ENCODE measurements around the gene POR. TPM values are rescaled to one million over a fixed set of nuclear protein-coding genes. Genes with fewer than 3 reads are reported as not detected.
"Not testable (repeated sequence)": the region's sequence is repeated elsewhere in the genome, so short reads cannot be mapped to it uniquely, and the experiment has no call there.

POR gene
- total RNA-seq (2014; rRNA removed; shearing (Covaris generic)) = 33.3 and 34.8 TPM in 2 replicates

GRCh38 chr7:75914655-75915415, at the start of gene POR:
Gene POR (plus strand): TSS chr7:75915155. CDS start chr7:75954002, 38,847 bp downstream.
- peak; percentile 91 for DNase-seq (ENCODE audit: low read depth)

DNA sequence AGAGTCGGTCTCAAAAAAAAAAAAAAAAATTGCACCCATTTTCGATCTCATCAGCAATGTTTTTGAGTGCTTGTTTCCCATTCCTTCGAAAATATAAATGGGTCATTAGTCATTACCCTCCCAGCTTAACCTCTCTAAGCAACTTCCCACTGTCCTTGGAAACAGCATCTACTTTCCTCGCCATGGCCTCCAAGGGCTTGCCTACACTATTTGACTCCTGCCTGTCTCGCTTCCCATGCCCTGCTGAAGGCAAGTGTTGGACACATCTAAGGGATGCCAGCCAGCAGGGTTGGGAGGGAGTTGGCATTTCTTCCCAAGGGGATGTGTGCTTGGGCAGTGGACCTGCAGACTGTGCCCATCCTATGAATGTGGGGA, 48.9 kb upstream of the POR start:
- DNase-seq (ENCODE audit: low read depth) = no peak

- peak; percentile 64 for DNase-seq (ENCODE audit: low read depth)
These were observed 48.2 kb upstream of the POR start for GRCh38 chr7:75866489-75867389.

- no peak for DNase-seq (ENCODE audit: low read depth)
These were observed 47.6 kb upstream of the POR start for GRCh38 chr7:75867390-75867717.

DNA sequence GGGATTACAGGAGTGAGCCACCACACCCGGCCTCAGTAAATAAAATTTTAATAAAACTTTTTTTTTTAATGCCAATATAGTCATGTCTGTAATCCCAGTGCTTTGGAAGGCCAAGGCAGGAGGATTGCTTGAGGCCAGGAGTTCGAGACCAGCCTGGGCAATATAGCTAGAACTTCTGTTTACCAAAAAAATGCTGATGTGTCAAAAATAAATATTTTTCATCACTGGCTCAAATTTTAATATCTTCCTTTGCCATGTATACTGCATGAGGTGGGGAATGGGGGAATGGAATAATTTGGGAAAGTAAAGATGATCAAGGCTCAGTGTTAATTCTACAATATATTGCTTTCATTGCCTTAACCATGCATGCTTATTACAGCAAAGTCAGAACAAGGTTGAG, 46.8 kb upstream of the POR start:
- no peak for DNase-seq (ENCODE audit: low read depth)

GRCh38 chr7:75869776-75870379, 45.1 kb upstream of the POR start:
- DNase-seq (ENCODE audit: low read depth) = peak; percentile 23

DNA sequence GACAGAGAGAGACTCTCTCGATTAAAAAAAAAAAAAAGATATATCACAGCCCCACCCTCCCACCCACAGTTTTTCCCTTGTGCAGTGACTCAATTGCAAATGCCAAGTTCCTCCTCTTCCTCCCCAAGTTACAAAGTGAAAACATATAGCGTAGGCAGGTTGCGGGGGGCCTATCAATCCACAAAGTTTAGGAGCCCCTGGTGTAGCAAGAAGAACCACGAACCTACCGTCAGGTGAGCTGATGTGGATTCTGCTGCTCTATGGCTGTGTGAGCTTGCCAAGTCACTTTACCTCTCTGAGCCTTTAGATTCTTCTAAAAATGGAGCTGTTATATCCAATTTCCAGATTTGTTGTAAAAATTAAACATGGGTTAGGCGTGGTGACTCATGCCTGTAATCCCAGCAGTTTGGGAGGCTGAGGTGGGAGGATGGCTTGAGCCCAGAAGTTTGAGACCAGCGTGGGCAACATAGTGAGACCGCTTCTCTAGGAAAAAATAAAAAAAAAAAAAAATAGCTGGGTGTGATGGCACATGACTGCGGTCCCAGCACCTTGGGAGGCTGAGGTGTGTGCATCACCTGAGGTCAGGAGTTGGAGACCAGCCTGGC, 44.3 kb upstream of the POR start:
- no peak for DNase-seq (ENCODE audit: low read depth)

GRCh38 chr7:75872073-75872782, 42.7 kb upstream of the POR start:
- DNase-seq (ENCODE audit: low read depth) = peak; percentile 32

DNA sequence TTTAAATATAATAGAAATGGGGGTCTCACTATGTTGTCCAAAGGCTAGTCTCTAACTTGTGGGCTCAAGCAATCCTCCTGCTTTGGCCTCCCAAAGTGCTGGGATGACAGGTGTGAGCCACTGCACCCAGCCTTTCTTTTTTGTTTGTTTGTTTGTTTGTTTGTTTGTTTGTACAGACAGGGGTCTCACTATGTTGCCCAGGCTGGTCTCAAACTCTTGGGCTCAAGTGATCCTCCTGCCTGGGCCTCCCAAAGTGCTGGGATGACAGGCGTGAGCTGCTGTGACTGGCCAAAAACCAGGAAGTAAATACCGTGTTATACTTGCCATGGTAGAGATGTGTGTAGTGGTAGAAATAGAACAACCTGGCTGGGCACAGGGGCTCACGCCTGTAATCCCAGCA, 40.8 kb upstream of the POR start:
- DNase-seq (ENCODE audit: low read depth) = not testable (repeated sequence)

DNA sequence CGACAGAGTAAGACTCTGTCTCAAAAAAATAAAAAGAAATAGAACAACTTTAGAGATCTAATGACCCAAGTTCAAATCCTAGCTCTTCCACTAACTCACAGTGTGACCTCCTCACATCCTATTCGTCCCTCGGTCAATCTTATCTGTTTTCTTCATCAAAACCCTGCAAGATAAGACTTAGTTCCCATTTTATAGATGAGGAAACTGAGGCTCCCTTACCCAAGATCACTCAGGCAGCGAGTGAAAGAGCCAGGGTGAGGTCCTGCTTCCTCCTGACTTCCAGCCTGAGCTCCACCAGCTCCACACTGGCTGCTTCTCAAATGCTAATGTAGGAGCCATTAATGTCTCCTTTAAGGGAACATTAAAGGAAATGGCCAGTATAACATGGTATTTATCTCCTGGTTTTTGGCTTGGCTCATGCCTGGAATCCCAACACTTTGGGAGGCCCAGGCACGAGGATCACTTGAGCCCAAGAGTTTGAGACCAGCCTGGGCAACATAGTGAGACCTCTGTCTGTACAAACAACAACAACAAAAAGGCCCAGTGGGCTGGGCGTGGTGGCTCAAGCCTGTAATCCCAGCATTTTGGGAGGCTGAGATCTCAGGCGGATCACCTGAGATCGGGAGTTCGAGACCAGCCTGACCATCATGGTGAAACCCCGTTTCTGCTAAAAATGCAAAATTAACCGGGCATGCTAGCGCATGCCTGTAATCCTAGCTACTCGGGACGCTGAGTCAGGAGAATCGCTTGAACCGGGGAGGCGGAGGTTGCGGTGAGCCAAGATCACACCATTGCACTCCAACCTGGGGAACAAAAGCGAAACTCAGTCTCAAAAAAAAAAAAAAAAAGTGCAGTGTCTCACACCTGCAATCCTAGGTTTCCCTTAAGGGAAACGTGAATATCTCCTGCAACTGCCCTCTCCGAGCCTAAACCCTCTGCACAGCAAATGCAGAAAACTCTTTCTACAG, 39.6 kb upstream of the POR start:
- DNase-seq (ENCODE audit: low read depth) = no peak

DNA sequence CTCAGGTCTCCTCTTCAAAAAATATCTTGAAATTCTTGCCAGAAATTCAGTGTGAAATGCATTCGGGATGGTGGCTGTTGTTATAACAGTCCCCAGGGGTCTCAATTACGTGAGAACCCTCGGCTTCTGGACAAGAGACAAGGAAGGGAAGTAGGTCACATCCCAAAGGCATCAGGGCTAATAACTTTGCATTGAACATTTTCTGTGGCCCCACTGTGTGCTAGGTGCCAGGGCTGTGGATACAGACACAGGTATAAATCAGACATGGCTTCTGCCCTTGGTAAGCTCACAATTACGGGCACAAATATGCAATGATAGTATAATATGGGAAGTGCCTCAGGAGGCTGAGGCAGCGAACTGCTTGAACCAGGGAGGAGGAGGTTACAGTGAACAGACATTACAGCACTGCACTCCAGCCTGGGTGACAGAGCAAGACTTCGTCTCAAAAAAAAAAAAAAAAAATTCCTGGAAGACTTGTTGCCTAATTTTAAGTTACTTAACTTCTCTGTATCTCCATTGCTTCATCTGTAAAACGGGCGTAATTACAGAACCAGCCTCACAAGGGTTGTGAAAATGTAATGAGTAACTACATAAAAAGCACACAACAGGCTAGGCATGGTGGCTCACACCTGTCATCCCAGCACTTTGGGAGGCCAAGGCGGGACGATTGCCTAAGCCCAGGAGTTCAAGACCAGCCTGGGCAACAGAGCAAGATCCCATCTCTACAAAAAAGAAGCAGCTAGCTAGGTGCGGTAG, 38.7 kb upstream of the POR start:
- DNase-seq (ENCODE audit: low read depth) = no peak

DNA sequence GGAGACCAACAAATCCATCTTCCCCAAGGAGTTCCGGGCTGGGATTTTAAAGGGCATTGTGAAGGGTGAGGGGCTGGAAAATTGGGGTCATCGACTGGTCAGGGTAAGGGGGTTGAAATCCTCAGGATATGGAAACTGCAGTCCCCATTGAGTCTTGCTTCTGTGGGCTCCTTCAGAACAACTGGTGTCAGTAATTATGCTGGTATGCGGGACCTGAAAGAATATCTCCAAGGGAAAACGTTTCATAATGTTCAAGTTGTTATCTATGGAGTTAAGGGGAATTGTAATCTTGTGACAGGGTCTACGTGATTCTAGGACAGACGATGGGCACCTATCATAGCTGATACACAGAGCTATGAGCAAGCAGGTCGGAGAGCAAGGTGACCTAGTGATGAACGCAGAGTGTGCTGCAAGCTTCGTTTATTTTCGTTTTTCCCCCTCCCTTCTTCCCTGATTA, 36.6 kb upstream of the POR start:
- no peak for DNase-seq (ENCODE audit: low read depth)

GRCh38 chr7:75878769-75879611, 36.0 kb upstream of the POR start, which contains the start of gene RHBDD2:
Gene RHBDD2 (plus strand): TSS chr7:75879034. CDS start chr7:75879083, 49 bp downstream.
- DNase-seq (ENCODE audit: low read depth) = peak; percentile 92

GRCh38 chr7:75879771-75880184, 35.2 kb upstream of the POR start:
- peak; percentile 50 for DNase-seq (ENCODE audit: low read depth)

DNA sequence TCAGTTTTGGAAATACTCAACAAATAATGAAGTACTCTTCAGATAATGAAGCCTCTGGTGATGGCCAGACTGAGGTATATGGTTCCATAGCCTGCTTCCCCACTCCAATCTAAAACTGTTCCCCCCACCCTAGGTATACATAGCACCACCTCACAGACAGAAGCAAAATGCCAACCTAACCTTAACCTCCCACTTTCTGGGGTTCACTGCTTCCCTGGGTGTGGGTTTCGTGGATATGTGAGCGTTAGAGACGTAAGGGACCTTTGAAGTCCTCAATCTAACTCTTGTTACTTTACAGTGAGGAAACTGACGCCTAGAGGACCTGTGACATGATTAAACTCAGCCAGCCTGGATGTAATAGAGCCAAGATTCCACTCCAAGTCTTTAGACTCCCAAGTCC, 34.7 kb upstream of the POR start:
- no peak for DNase-seq (ENCODE audit: low read depth)

DNA sequence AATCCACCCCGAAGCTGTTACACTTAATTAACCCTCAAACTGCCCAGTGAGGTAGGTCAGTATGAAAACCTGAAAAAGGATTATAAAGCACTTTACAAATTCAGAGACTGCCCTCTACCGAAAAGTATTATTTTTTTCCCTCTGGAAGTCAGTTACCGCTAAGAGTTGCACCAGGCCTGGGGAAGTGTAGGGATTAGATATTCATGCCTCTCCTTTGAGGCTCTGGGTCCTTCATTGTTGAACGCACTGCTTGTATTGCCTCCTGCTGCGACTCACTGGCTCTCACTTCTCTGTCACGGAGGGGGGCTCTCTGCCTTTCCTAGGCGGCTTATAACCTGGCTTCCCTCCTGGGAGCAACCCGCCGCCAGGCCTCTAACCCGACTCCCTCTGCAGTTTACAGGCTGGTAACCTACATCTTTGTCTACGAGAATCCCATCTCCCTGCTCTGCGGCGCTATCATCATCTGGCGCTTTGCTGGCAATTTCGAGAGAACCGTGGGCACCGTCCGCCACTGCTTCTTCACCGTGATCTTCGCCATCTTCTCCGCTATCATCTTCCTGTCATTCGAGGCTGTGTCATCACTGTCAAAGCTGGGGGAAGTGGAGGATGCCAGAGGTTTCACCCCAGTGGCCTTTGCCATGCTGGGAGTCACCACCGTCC, 33.4 kb upstream of the POR start:
- no peak for DNase-seq (ENCODE audit: low read depth)

DNA sequence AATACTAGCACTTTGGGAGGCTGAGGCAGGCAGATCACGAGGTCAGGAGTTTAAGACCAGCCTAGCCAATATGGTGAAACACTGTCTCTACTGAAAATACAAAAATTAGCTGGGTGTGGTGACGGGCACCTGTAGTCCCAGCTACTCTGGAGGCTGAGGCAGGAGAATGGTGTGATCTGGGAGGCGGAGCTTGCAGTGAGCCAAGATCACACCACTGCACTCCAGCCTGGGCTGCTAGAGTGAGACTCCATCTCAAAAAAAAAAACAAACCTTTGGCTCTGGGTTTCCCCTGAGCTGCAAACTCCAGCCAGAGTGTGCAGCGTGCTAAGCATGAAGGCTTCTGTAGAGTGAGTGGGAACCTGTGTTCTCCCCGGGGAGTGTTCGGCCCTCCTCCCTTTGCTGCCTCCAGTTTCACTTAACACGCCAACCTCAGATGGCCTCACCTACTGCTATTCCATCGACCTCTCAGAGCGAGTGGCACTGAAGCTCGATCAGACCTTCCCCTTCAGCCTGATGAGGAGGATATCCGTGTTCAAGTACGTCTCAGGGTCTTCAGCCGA, 31.6 kb upstream of the POR start:
- not testable (repeated sequence) for DNase-seq (ENCODE audit: low read depth)

GRCh38 chr7:75884476-75884875, 30.5 kb upstream of the POR start:
- no peak for DNase-seq (ENCODE audit: low read depth)
